Gastroesophageal sphincter (tissue), 3 donors: ENCODE data around the gene ROR1.

Source experiments
- CTCF ChIP-seq, 4 experiments: fragments of 200-600 bp in 2 of 4; fragments of 450-650 bp in 2 of 4; sonication (generic) in 1 of 4; IDR thresholded peaks; one replicate each; pipeline ENCODE4 v1.5.1; 2017 to 2019; ENCODE audit warnings: antibody characterized with exemption in 4 of 4, mild to moderate bottlenecking in 2 of 4, moderate library complexity in 2 of 4
- EP300 ChIP-seq: sonication (generic); formaldehyde crosslinking; IDR thresholded peaks from one replicate; pipeline ENCODE4 v1.6.1; 2017; ENCODE audit warnings: antibody characterized with exemption, mild to moderate bottlenecking
- POLR2A ChIP-seq, 2 donors: fragments of 450-650 bp; IDR thresholded peaks; one replicate each; pipeline ENCODE4 v1.6.1; 2017; ENCODE audit warnings: antibody characterized with exemption in 2 of 2, mild to moderate bottlenecking in 2 of 2, moderate library complexity in 1 of 2

- no peak for TF ChIP-seq CTCF (IDR thresholded peaks at IDR 0.05)
- no peak for TF ChIP-seq POLR2A (IDR thresholded peaks at IDR 0.05)
- no peak for TF ChIP-seq EP300
These were observed 257.4 kb downstream of the ROR1 start for GRCh38 chr1:64031236-64031635.
